Adrenal gland (tissue), 12 donors: ENCODE data around the gene CCDC197. TPM values are rescaled to one million over a fixed set of nuclear protein-coding genes. Genes with fewer than 3 reads are reported as not detected.
A peak's percentile ranks its signal among the peaks of the same experiment; 100 is the strongest.

Experiments
- DNase-seq, 7 donors: peaks; one replicate each; pipeline ENCODE4 v3.0.0-alpha.2; 2019 to 2020
- H3K27ac ChIP-seq, 5 donors: fragments of 200-600 bp; sonication (generic) in 4 of 5; 1 replicate in 3 of 5; 2 replicates in 2 of 5; pipeline versions ENCODE4 v1.5.1 to v1.8.0; 2016 to 2020; ENCODE audit warnings: mild to moderate bottlenecking in 1 of 5
- H3K27me3 ChIP-seq: fragments of 200-600 bp; 2 replicates; pipeline ENCODE4 v1.8.0; 2021
- H3K36me3 ChIP-seq, 2 donors: fragments of 200-600 bp; replicated peaks in 1 of 2; 1 replicate in 1 of 2; 2 replicates in 1 of 2; pipeline versions ENCODE4 v1.5.1 to v1.8.0; 2018 to 2022
- H3K4me1 ChIP-seq, 2 donors: fragments of 200-600 bp; replicated peaks in 1 of 2; 1 replicate in 1 of 2; 2 replicates in 1 of 2; pipeline versions ENCODE4 v1.5.1 to v1.8.0; 2018 to 2021
- H3K4me3 ChIP-seq, 4 donors: fragments of 200-600 bp; sonication (generic) in 3 of 4; one replicate each; pipeline ENCODE4 v1.5.1; 2016 to 2018
- H3K9me3 ChIP-seq, 3 donors: fragments of 200-600 bp; sonication (generic) in 1 of 3; replicated peaks in 1 of 3; 1 replicate in 2 of 3; 2 replicates in 1 of 3; pipeline versions ENCODE4 v1.5.1 to v1.8.0; 2016 to 2021
- POLR2A ChIP-seq, 2 donors: fragments of 450-650 bp; IDR thresholded peaks; one replicate each; pipeline ENCODE4 v1.6.1; 2017; ENCODE audit warnings: antibody characterized with exemption in 2 of 2, mild to moderate bottlenecking in 2 of 2, moderate library complexity in 1 of 2
- WGBS, 4 donors: extraction: QIAGEN DNeasy Blood & Tissue Kit in 2 of 4; methylation state at CpG; one replicate each; pipeline versions ENCODE4 v1.1.5 to v1.1.7; 2013 to 2017; 5-methylcytosine and 5-hydroxymethylcytosine counted together
- intact Hi-C, 2 donors: fragments of 100-400 bp; cut with DNase I; formaldehyde crosslinking; loops; one replicate each; pipeline versions ENCODE4 v1.14.1 to v1.15.0; 2022 to 2023
- polyA plus RNA-seq, 3 donors: library from polyadenylated mRNA; stranded (reverse); fragments of 200-250 nt in 2 of 3; fragments of 350-450 nt in 1 of 3; fragmentation: Illumina TruSeq in 1 of 3; extraction: RNeasy Lipid Tissue Mini Kit (QIAGEN cat#74804) in 1 of 3; gene quantifications; one replicate each; pipeline ENCODE4 v1.2.3, GENCODE V29; 2013 to 2014
- total RNA-seq, 9 donors: library from RNA; depleted of rRNA in 4 of 9; stranded (reverse); fragments of >200 nt in 4 of 9; fragments of 120-200 nt in 1 of 9; fragmentation: NEBNext Ultra II Directional in 1 of 9; extraction: Animal tissue kit (Norgen Biotek cat#: 25700) in 1 of 9; gene quantifications; one replicate each; pipeline versions ENCODE4 v1.1.0 to v1.2.4, GENCODE V29; 2013 to 2023
- TF ChIP-seq, protein P1 (sequence below), 6 experiments: fragments of 450-650 bp in 4 of 6; fragments of 200-600 bp in 2 of 6; sonication (generic) in 1 of 6; IDR thresholded peaks; 1 replicate in 5 of 6; 2 replicates in 1 of 6; pipeline versions ENCODE4 v1.5.1 to v1.8.0; 2016 to 2021; ENCODE audit warnings: antibody characterized with exemption in 6 of 6, mild to moderate bottlenecking in 2 of 6, moderate library complexity in 1 of 6
- donor health status: healthy with polysubstance abuse.
- donor health status: Bipolar disorder and iron deficiency.
- donor health status: DM: yes; HTN: yes; CAD: no.
- donor health status: DM: no; HTN: no; CAD: no.
- donor health status: DM: no; HTN: no; CAD: no.
- donor health status: DM: yes; HTN: yes; CAD: no.

The CCDC197 gene
- total and polyA plus RNA-seq, 12 donors, result not detected

DNA sequence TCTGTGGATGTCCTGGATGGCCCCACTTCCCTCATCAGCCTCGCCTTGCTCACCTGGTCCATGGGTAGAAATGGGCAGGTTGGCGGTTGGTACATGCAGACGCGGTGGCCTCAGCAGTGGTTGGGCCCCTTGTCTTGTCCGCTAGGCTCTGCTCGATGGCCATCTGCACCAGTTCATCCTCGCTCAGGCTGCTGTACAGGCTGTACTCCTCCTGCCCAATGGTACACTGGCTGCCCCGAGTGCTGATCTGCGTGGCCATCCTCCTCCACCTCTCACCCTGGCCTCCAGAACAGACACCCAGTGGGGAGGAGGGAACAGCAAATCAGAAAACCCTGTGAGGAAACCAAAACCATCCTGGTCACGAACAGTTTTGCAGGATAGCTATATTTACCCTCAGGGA lies 32.8 kb upstream of the CCDC197 start:
- Histone ChIP-seq H3K4me3 (no peak overlapping the region), H3K4me1 (peaks cover 5 to 6% of the 10 kb centered on the region in 2 donors), H3K27ac (no peak overlapping the region), H3K27me3 (no peaks in the 10 kb centered on the region), H3K36me3 (no peaks in the 10 kb centered on the region), H3K9me3 (no peaks in the 10 kb centered on the region)
- DNase-seq, result no peak
- TF ChIP-seq POLR2A (IDR thresholded peaks at IDR 0.05), result no peak
- TF ChIP-seq, protein P1, sequence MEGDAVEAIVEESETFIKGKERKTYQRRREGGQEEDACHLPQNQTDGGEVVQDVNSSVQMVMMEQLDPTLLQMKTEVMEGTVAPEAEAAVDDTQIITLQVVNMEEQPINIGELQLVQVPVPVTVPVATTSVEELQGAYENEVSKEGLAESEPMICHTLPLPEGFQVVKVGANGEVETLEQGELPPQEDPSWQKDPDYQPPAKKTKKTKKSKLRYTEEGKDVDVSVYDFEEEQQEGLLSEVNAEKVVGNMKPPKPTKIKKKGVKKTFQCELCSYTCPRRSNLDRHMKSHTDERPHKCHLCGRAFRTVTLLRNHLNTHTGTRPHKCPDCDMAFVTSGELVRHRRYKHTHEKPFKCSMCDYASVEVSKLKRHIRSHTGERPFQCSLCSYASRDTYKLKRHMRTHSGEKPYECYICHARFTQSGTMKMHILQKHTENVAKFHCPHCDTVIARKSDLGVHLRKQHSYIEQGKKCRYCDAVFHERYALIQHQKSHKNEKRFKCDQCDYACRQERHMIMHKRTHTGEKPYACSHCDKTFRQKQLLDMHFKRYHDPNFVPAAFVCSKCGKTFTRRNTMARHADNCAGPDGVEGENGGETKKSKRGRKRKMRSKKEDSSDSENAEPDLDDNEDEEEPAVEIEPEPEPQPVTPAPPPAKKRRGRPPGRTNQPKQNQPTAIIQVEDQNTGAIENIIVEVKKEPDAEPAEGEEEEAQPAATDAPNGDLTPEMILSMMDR (IDR thresholded peaks at IDR 0.05), result no peak
- WGBS, 4 donors, result 92 to 97% (median 93%) methylated on average over 8 to 10 of the region's 10 CpGs
- intact Hi-C loops, result no loop called here

DNA sequence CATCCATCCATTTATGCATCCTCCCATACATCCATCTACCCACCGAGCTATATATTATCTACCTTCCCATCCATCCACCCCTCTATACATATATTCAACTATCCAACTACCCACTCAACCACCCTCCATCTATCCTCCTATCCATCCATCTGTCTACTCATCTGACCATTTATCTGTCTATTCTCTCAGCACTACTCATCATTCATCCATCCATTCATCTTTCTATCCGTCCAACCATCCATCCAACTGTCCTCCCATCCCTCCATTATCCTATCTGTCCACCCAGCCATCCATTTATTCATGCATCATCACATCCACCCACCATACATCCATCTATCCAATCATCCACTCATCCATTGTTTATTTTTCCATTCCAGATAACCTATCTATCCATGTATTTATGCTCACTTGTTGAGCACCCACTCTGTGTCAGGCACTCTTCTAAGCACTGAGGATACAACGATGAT lies 32.2 kb upstream of the CCDC197 start:
- no peak overlapping the region for H3K4me3 ChIP-seq
- DNase-seq, result no peak
- 93 to 96% (median 95%) methylated on average over 3 of the region's 3 CpGs for WGBS, 4 donors
- H3K9me3 ChIP-seq, result no peaks in the 10 kb centered on the region
- TF ChIP-seq, protein P1 (IDR thresholded peaks at IDR 0.05), result no peak
- TF ChIP-seq POLR2A (IDR thresholded peaks at IDR 0.05), result no peak
- H3K4me1 ChIP-seq, result peaks cover 0 to 3% of the 10 kb centered on the region in 2 donors
- no peak overlapping the region for H3K27ac ChIP-seq
- no peaks in the 10 kb centered on the region for H3K27me3 ChIP-seq
- no peaks in the 10 kb centered on the region for H3K36me3 ChIP-seq
- intact Hi-C loops, result no loop called here

DNA sequence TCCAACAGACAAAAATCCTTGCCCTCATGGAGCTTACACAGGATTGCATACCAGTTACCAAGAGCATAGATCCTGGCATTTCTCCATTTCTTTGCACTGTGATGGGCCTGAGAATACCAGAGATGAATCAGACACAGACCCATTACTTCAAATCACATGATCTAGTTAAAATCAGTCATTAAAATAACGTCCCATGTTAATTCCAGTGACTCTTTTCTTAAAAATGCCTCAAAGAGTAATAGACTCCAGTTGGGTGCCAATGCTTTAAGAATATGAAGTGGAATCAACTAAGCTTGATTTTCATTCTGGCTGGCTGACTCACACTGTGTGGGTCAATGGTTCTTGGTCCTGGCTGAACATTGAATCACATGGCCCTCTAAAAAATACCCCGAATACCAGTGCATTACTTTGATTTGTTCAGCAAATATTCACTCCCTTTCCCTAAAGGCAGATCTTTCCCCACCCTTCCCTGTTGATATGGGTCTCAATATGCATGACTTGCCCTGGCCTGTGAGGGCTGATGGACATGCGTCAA lies 31.7 kb upstream of the CCDC197 start:
- 77 to 84% (median 83%) methylated on average over 3 of the region's 3 CpGs for WGBS, 4 donors

DNA sequence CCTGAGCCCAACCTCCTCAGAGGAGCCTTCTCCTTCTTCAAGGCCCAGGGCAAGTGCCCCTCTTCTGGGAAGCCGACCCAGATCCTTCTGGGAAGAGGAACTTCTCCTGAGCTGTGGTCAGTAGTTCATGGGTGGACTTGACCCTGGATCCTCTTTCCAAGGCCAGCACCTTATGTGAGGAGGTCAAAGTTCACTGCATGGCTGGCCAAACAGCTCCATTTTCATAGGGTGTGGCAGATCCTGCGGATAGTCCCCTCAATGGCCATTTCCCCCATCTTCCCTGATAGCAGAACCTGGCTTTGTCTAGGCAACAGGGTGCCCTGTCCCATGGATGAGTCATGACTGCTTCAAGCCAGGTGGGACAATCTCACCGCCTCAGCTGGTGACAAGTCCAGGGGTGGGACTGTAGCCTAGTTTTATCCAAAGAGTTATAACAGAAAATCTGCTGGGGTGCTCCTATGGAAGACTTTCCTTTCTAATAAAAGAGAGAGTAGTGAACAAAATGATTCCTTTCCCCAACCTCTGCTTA lies 31.1 kb upstream of the CCDC197 start:
- Histone ChIP-seq H3K27me3 (no peaks in the 10 kb centered on the region), H3K27ac (peak overlapping the region in 2 of 5 donors; percentile 15 to 22), H3K4me3 (no peak overlapping the region), H3K36me3 (no peaks in the 10 kb centered on the region), H3K9me3 (no peaks in the 10 kb centered on the region), H3K4me1 (peaks cover 0 to 3% of the 10 kb centered on the region in 2 donors)
- intact Hi-C loops, result no loop called here
- TF ChIP-seq, protein P1 (IDR thresholded peaks at IDR 0.05), result no peak
- TF ChIP-seq POLR2A (IDR thresholded peaks at IDR 0.05), result no peak
- no peak for DNase-seq
- WGBS, 4 donors, result 89 to 100% (median 91%) methylated on average over 1 to 3 of the region's 3 CpGs

More for the DNA sequence above, 31.7 kb upstream of the CCDC197 start:
- intact Hi-C loops, result no loop called here
- Histone ChIP-seq H3K4me1 (peaks cover 0 to 3% of the 10 kb centered on the region in 2 donors), H3K36me3 (no peaks in the 10 kb centered on the region), H3K27me3 (no peaks in the 10 kb centered on the region), H3K27ac (peak overlapping the region in 2 of 5 donors; percentile 15 to 22), H3K9me3 (no peaks in the 10 kb centered on the region), H3K4me3 (no peak overlapping the region)
- DNase-seq, result no peak
- no peak for TF ChIP-seq POLR2A (IDR thresholded peaks at IDR 0.05)
- TF ChIP-seq, protein P1 (IDR thresholded peaks at IDR 0.05), result no peak
